Activated CD4-positive, alpha-beta T cell treated with anti-CD3 and anti-CD28 coated beads, Interleukin-2, Interleukin-4, amounts not matched to agents 100 ng/mL and 50 ng/mL, durations not matched to agents 16 hours and 8 hours (primary cell): Measurements from ENCODE around the gene UBR2.
"Not testable (repeated sequence)": the region's sequence is repeated elsewhere in the genome, so short reads cannot be mapped to it uniquely, and the experiment has no call there.

Experiments
- DNase-seq: peaks from one replicate; pipeline ENCODE4 v3.0.0-alpha.2; 2020; ENCODE audit warnings: low spot score

UBR2 gene

DNA sequence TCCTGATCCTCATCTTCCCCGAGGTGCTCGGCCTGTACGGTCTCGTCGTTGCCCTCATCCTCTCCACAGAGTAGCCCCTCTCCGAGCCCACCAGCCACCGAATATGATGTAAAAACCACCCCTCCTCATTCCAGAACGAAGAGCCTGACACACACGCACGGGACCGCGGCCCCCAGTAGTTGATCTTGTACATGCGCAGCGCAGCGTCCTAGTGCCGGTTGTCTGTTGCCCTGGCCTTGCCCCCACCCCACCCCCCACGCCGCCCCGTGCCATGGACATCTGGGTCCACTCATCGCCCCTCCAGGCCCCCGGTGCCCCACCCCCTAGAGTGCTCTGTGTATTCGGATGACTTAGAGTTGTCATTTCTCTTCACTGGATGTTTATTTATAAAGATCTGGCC, 163.8 kb downstream of the UBR2 start:
- no peak for DNase-seq

- no peak for DNase-seq
Measured at GRCh38 chr6:42729731-42730130, 165.9 kb downstream of the UBR2 start.

DNA sequence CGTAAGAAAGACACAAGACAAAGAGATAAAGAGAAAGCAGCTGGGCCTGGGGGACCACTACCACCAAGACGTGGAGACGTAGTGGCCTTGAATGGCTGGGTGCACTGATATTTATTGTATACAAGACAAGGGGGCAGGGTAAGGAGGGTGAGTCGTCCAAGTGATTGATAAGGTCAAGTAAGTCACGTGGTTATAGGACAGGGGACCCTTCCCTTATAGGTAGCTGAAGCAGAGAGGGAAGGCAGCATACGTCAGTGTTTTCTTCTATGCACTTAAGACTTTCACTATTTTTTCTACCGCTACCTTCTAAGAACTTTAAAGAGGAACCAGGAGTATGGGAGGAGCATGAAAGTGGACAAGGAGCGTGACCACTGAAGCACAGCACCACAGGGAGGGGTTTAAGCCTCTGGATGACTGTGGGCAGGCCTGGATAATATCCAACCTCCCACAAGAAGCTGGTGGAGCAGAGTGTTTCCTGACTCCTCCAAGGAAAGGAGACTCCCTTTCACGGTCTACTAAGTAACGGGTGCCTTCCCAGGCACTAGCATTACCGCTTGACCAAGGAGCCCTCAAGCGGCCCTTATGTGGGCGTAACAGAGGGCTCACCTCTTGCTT, 170.1 kb downstream of the UBR2 start:
- not testable (repeated sequence) for DNase-seq

GRCh38 chr6:42735976-42736375, 172.1 kb downstream of the UBR2 start:
- no peak for DNase-seq

DNA sequence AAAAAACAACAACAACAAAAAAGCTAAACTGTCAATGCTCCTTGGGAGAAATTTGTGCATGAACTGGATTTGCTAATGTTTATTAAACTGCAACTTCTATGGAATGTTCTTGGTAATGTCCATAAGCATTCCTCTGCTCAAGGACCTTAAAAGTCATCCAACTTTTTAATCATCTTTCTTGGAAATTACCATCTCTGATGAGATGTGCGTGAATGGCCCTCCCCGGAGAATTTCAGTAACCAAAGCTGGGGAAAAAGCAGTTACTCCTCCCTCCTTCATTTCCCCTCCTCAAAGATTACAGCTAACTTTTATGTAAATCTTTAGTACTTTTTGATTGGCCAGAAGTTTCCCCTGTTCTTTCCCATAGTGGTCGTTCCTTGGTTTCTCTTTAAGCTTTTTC, 176.9 kb downstream of the UBR2 start:
- DNase-seq, result no peak

GRCh38 chr6:42742116-42742894, 178.5 kb downstream of the UBR2 start:
- DNase-seq, result no peak
